HG03378 (cell line): Measurements from ENCODE around the gene MAP2K7.
"Not testable (repeated sequence)": the region's sequence is repeated elsewhere in the genome, so short reads cannot be mapped to it uniquely, and the experiment has no call there.

Experiments
- ATAC-seq: cut with Tn5 transposase; IDR thresholded peaks from one replicate; pipeline ENCODE4 v1.9.1; 2021; ENCODE audit warnings: mild to moderate bottlenecking, moderate library complexity; ENCODE audit not compliant: unreplicated experiment

The MAP2K7 gene

GRCh38 chr19:7883105-7883504 is 20.6 kb upstream of the MAP2K7 start:
- ATAC-seq, result no peak

GRCh38 chr19:7883796-7884570 is 19.7 kb upstream of the MAP2K7 start:
- ATAC-seq, result no peak

GRCh38 chr19:7885818-7886217 is 17.9 kb upstream of the MAP2K7 start:
- ATAC-seq, result no peak

GRCh38 chr19:7887408-7888144 is 16.1 kb upstream of the MAP2K7 start:
- ATAC-seq, result no peak

- no peak for ATAC-seq
Observed at GRCh38 chr19:7888145-7888825, 15.4 kb upstream of the MAP2K7 start, which contains the start of gene LRRC8E. Gene LRRC8E (plus strand): TSS chr19:7888510. CDS start chr19:7895604, 7,094 bp downstream.

- no peak for ATAC-seq
Observed at GRCh38 chr19:7888826-7889217, 14.9 kb upstream of the MAP2K7 start.

- ATAC-seq, result not testable (repeated sequence)
Observed at GRCh38 chr19:7893362-7894101, 10.1 kb upstream of the MAP2K7 start.

- no peak for ATAC-seq
Observed at GRCh38 chr19:7894612-7895309, 8.9 kb upstream of the MAP2K7 start.

- no peak for ATAC-seq
Observed at GRCh38 chr19:7895565-7895964, 8.1 kb upstream of the MAP2K7 start.

GRCh38 chr19:7897292-7897691 is 6.4 kb upstream of the MAP2K7 start:
- no peak for ATAC-seq

- ATAC-seq, result no peak
Observed at GRCh38 chr19:7898967-7899366, 4.7 kb upstream of the MAP2K7 start.

GRCh38 chr19:7899751-7900378 is 3.8 kb upstream of the MAP2K7 start:
- no peak for ATAC-seq

- no peak for ATAC-seq
Observed at GRCh38 chr19:7900401-7900870, 3.2 kb upstream of the MAP2K7 start.

GRCh38 chr19:7900931-7901330 is 2.7 kb upstream of the MAP2K7 start:
- no peak for ATAC-seq

GRCh38 chr19:7901337-7901736 is 2.3 kb upstream of the MAP2K7 start:
- no peak for ATAC-seq

GRCh38 chr19:7902796-7903243 is 857 bp upstream of the MAP2K7 start:
- no peak for ATAC-seq

- ATAC-seq, result peak; percentile 3
Observed at GRCh38 chr19:7904074-7905020, 670 bp downstream of the MAP2K7 start.

- no peak for ATAC-seq
Observed at GRCh38 chr19:7905268-7905667, 1.6 kb downstream of the MAP2K7 start.

GRCh38 chr19:7905859-7906258 is 2.2 kb downstream of the MAP2K7 start:
- no peak for ATAC-seq
